HG03196 (cell line): ENCODE results near the gene ABCC5.
"Not testable (repeated sequence)": the region's sequence is repeated elsewhere in the genome, so short reads cannot be mapped to it uniquely, and the experiment has no call there.

Source experiments
- ATAC-seq: cut with Tn5 transposase; IDR thresholded peaks from one replicate; pipeline ENCODE4 v1.9.1; 2021; ENCODE audit not compliant: unreplicated experiment

ABCC5 gene

GRCh38 chr3:183896184-183896583 is 121.5 kb downstream of the ABCC5 start:
- ATAC-seq = no peak

- ATAC-seq = no peak
Observed at GRCh38 chr3:183895774-183896173, 121.9 kb downstream of the ABCC5 start.

DNA sequence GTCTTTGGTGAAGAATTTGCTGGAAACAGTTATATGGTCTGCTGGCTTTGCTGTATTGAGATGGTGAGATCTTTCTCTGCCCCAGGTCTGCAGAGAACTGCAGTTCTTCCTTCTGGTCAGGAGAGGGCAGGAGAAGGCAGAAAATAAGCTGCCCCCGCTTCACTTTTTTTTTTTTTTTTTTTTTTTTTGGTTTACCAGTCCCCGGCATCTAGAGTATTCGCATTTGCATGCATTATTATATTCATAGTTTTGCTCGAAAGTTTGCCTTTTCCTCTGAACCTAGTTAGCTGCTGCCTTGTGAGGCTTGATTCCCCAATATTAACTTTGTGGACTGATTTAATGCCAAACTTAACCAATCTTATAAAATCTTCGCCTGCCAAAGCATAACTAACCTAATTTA is 122.4 kb downstream of the ABCC5 start:
- ATAC-seq = no peak

GRCh38 chr3:183892610-183893214 is 125.0 kb downstream of the ABCC5 start:
- ATAC-seq = no peak

DNA sequence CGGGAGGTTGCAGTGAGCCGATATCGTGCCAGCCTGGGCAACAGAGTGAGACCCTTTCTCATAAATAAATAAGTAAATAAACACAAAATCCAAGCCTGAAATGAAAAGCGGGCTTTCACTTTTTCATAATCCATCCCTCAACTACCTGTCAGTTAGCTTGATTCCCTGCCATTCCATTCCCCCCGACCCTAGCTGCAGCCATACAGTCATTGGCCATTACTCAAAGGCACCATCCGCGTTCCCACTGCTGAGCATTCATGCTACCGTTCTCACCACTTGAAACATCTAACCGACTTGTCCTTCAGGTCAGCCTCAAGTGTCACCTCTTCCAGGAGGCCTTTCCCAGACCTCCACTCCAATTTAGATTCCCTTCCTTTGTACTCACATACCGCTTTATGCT is 131.9 kb downstream of the ABCC5 start:
- ATAC-seq = no peak

DNA sequence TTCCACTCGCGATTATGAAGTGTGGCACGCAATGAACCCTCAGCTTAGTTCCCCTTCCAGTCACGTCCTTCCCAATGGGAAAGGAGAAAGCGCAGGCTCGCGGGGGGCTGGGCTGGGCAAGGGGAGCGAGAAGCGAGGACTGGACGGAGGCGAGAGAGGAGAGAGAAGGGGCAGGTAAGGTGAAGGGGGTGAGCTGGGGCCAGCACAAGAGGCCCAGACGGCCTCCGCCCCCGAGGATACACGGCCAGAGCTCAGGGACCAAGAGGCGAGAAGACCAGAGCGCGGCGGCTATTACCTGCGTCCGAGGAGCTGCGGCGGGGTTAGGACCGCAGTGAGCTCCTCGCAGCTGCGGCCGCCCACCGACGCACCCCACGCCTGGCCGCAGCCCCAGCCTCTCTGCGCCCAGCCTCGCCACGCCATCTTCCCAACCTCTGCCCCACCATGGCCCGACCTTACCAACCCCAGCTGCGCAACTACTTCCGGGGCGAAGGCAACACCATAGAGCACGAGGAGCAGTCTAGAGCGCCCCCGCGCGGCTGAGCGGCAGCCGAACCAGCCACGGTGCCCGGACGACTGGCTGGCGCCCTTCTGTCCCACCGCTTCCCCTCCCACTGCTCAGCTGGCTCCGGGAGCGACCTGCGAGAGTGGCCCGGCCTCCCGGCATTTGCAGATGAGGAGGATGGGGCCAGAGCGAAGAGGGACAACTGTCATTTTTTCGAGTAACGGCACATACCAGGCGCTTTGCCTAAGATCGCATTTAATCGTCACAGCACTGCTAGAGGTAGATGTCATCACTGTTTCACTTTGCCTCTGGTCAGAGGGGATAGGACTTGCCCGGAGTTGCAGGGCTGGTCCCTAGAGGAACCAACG is 133.0 kb downstream of the ABCC5 start, which contains the start of gene PARL:
Gene PARL, minus strand, starts transcription at position 454 of the 870 bp plus-strand sequence. Its CDS starts 34 bp downstream, at position 420.
- ATAC-seq = peak; percentile 99

GRCh38 chr3:183884097-183884426 is 133.6 kb downstream of the ABCC5 start:
- ATAC-seq = no peak

GRCh38 chr3:183883291-183884096 is 134.2 kb downstream of the ABCC5 start:
- ATAC-seq = no peak

GRCh38 chr3:183880121-183880520 is 137.6 kb downstream of the ABCC5 start:
- ATAC-seq = no peak

GRCh38 chr3:183879243-183879642 is 138.4 kb downstream of the ABCC5 start:
- no peak for ATAC-seq

DNA sequence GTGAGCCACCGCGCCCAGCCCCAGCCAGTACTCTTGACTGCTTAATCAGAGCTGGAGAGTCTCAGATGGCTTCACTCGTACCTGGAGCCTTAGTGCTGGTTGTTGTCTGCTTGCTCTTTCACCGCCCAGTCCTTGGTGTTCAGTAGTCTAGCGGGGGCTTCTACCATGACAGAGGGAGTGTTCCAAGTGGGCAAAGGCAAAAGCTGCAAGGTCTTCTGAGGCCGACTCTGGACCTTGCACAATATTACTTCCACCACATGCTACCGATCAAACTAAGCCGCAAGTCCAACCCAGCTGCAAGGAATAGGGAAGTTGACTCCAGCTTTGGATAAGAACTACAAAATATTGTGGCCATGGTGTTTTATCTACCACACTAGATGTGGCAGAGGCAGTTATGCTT is 139.6 kb downstream of the ABCC5 start:
- ATAC-seq = no peak

DNA sequence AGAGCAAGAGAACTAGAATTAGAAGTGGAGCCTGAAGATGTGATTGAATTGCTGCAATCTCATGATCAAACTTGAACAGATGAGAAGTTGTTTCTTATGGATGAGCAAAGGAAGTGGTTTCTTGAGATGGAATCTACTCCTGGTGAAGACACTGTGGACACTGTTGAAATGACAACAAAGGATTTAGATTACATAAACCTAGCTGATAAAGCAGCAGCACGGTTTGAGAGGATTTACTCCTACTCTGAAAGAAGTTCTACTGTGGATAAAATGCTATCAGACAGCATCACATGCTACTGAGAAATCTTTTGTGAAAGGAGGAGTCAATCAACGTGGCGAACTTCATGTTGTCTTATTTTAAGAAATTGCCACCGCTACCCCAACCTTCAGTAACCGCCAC is 140.5 kb downstream of the ABCC5 start:
- ATAC-seq = not testable (repeated sequence)

GRCh38 chr3:183875411-183875810 is 142.3 kb downstream of the ABCC5 start:
- no peak for ATAC-seq

- ATAC-seq = no peak
Observed at GRCh38 chr3:183873914-183874313, 143.8 kb downstream of the ABCC5 start.

- ATAC-seq = no peak
Observed at GRCh38 chr3:183871541-183871940, 146.1 kb downstream of the ABCC5 start.

- ATAC-seq = no peak
Observed at GRCh38 chr3:183870563-183870962, 147.1 kb downstream of the ABCC5 start.
